Measurements from ENCODE around the gene RIC3.

The RIC3 gene

GRCh38 chr11:8209208-8209807, 40.5 kb upstream of the RIC3 start:
- H3K4me3 ChIP-seq (ENCODE audit: low read depth, low read length) = no peak overlapping the region
- CTCF ChIA-PET = no interaction called here
- POLR2A ChIA-PET = interaction anchor here (0.6 kb wide), 1 partner anchor 480 kb away, joined by 3 read pairs; no protein-coding TSS in a partner anchor
- TF ChIP-seq CTCF (IDR thresholded peaks at IDR 0.05; ENCODE audit: insufficient read depth, low read length, missing control alignments) = peak; percentile 8
- DNase-seq (ENCODE audit: low read depth, low spot score) = no peak

- H3K4me3 ChIP-seq (ENCODE audit: low read depth, low read length) = no peak overlapping the region
- no peak for DNase-seq (ENCODE audit: low read depth, low spot score)
- ChIA-PET POLR2A (no interaction called here), CTCF (interaction anchor here (0.6 to 2.6 kb wide), 6 partner anchors 10 to 56 kb away, joined by 4 to 10 read pairs (median 4); partner anchors contain the start of gene LMO1)
- no peak for TF ChIP-seq CTCF (IDR thresholded peaks at IDR 0.05; ENCODE audit: insufficient read depth, low read length, missing control alignments)
These were observed 38.5 kb upstream of the RIC3 start for GRCh38 chr11:8207080-8208000.

GRCh38 chr11:8206251-8207079, 37.6 kb upstream of the RIC3 start:
- ChIA-PET CTCF (interaction anchor here (1.2 to 2.6 kb wide), 4 partner anchors 9 to 57 kb away, joined by 4 to 10 read pairs (median 7); partner anchors contain the start of gene LMO1), POLR2A (no interaction called here)
- no peak for DNase-seq (ENCODE audit: low read depth, low spot score)

GRCh38 chr11:8205566-8205965, 36.7 kb upstream of the RIC3 start:
- TF ChIP-seq CTCF (IDR thresholded peaks at IDR 0.05; ENCODE audit: insufficient read depth, low read length, missing control alignments) = no peak

More at GRCh38 chr11:8206251-8207079, 37.6 kb upstream of the RIC3 start:
- no peak for TF ChIP-seq CTCF (IDR thresholded peaks at IDR 0.05; ENCODE audit: insufficient read depth, low read length, missing control alignments)
- no peak overlapping the region for H3K4me3 ChIP-seq (ENCODE audit: low read depth, low read length)

GRCh38 chr11:8204596-8204995, 35.8 kb upstream of the RIC3 start:
- no peak overlapping the region for H3K4me3 ChIP-seq (ENCODE audit: low read depth, low read length)
- ChIA-PET POLR2A (no interaction called here), CTCF (interaction anchor here (0.9 to 2.4 kb wide), 5 partner anchors 11 to 362 kb away, joined by 3 to 12 read pairs (median 6); no protein-coding TSS in a partner anchor)
- DNase-seq (ENCODE audit: low read depth, low spot score) = no peak
- no peak for TF ChIP-seq CTCF (IDR thresholded peaks at IDR 0.05; ENCODE audit: insufficient read depth, low read length, missing control alignments)

More at GRCh38 chr11:8205566-8205965, 36.7 kb upstream of the RIC3 start:
- ChIA-PET POLR2A (no interaction called here), CTCF (interaction anchor here (1.7 to 2.6 kb wide), 3 partner anchors 12 to 58 kb away, joined by 6 to 10 read pairs (median 7); partner anchors contain the start of gene LMO1)
- no peak overlapping the region for H3K4me3 ChIP-seq (ENCODE audit: low read depth, low read length)
- DNase-seq (ENCODE audit: low read depth, low spot score) = no peak
